ENCODE results near the gene MOB1A.

Gene MOB1A

GRCh38 chr2:74223941-74224770 lies 45.5 kb upstream of the MOB1A start:
- H3K27me3 ChIP-seq (ENCODE audit: insufficient read depth, low read depth): no peaks in the 10 kb centered on the region
- no peaks in the 10 kb centered on the region for H4K20me1 ChIP-seq (ENCODE audit: insufficient read depth)
- H3K4me1 ChIP-seq (ENCODE audit: low read depth, poor library complexity, severe bottlenecking): no peaks in the 10 kb centered on the region
- no peak overlapping the region for H3K9ac ChIP-seq
- no peak for TF ChIP-seq CTCF (conservative IDR thresholded peaks at IDR 0.05; ENCODE audit: low read depth, low read length)
- H2AFZ ChIP-seq (ENCODE audit: low read depth): no peak overlapping the region
- no peak overlapping the region for H3K4me3 ChIP-seq (IDR thresholded peaks at IDR 0.05; ENCODE audit: insufficient read depth, low read depth, low read length)
- no peak overlapping the region; the same call in 1 of the 2 replicates for H3K27ac ChIP-seq
- H3K79me2 ChIP-seq (ENCODE audit: insufficient read depth, low read depth): no peaks in the 10 kb centered on the region
- no peak overlapping the region for H3K4me2 ChIP-seq
- H3K36me3 ChIP-seq (ENCODE audit: insufficient read depth): no peaks in the 10 kb centered on the region

- Histone ChIP-seq H4K20me1 (ENCODE audit: insufficient read depth) (no peaks in the 10 kb centered on the region), H3K9ac (no peak overlapping the region)
- TF ChIP-seq CTCF (conservative IDR thresholded peaks at IDR 0.05; ENCODE audit: low read depth, low read length): no peak
Measured at GRCh38 chr2:74222300-74222650, 43.6 kb upstream of the MOB1A start.

DNA sequence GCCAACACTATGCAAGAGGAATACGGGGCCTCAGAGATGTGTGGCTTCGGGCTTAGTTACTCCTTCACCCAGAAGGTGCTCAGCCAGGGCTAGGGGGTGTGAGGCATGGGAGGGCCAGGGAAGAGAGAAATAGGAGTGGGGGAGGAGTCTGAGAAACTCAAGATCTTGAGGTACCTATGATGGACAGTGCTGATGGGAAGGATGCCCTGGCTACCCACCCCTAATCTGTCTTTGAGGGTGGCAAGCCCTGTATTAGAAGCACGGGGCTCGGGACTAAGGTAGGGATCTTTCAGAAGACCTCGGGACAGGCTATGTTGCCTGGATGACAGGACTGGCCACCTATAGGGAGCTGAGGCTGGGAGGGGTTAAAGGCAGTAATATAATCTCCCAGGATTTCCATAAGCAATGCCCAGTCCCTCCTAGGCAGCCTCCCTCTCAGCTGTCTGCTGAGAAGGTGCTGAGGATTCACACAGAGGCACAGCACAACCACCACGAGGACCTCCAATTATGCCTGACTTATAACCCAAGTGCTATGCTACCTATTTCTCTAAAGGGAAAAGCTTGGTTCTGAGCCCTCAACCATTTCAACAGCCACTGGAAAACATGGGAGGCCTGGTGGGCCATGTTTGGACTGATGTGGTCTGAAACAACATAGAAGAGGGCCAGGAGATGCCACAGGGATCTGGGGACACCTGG lies 43.1 kb upstream of the MOB1A start:
- Histone ChIP-seq H3K4me1 (ENCODE audit: low read depth, poor library complexity, severe bottlenecking) (no peaks in the 10 kb centered on the region), H3K4me3 (IDR thresholded peaks at IDR 0.05; ENCODE audit: insufficient read depth, low read depth, low read length) (no peak overlapping the region), H2AFZ (ENCODE audit: low read depth) (no peak overlapping the region), H3K36me3 (ENCODE audit: insufficient read depth) (no peaks in the 10 kb centered on the region), H3K27me3 (ENCODE audit: insufficient read depth, low read depth) (no peaks in the 10 kb centered on the region), H3K9ac (no peak overlapping the region), H3K4me2 (no peak overlapping the region), H3K79me2 (ENCODE audit: insufficient read depth, low read depth) (no peaks in the 10 kb centered on the region), H4K20me1 (ENCODE audit: insufficient read depth) (no peaks in the 10 kb centered on the region), H3K27ac (no peak overlapping the region)
- TF ChIP-seq CTCF (conservative IDR thresholded peaks at IDR 0.05; ENCODE audit: low read depth, low read length): no peak

More at GRCh38 chr2:74222300-74222650, 43.6 kb upstream of the MOB1A start:
- Histone ChIP-seq H3K4me2 (no peak overlapping the region), H3K4me1 (ENCODE audit: low read depth, poor library complexity, severe bottlenecking) (no peaks in the 10 kb centered on the region), H3K4me3 (IDR thresholded peaks at IDR 0.05; ENCODE audit: insufficient read depth, low read depth, low read length) (no peak overlapping the region), H3K79me2 (ENCODE audit: insufficient read depth, low read depth) (no peaks in the 10 kb centered on the region), H3K27me3 (ENCODE audit: insufficient read depth, low read depth) (no peaks in the 10 kb centered on the region), H3K27ac (no peak overlapping the region), H2AFZ (ENCODE audit: low read depth) (no peak overlapping the region), H3K36me3 (ENCODE audit: insufficient read depth) (no peaks in the 10 kb centered on the region)

DNA sequence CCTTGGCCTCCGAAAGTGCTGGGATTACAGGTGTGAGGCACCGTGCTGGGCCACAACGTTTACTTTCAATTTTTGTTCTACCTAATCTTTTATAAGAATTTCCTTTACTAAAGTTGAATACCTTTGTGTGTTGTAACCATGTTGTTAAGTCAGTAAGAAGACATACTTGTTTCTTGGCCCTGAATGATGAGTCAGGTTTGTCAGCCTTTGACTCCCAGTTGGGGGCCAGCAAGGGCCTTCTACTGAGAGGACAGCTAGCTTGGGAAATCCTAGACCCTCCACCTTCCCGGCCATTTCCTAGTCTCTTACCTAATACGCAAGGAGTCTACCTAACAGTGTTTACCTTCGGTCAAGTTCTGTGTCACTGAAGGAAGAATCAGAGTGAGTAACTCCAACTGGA lies 42.4 kb upstream of the MOB1A start:
- H3K4me3 ChIP-seq (IDR thresholded peaks at IDR 0.05; ENCODE audit: insufficient read depth, low read depth, low read length): no peak overlapping the region
- no peak overlapping the region for H3K9ac ChIP-seq
- H2AFZ ChIP-seq (ENCODE audit: low read depth): no peak overlapping the region
- H3K79me2 ChIP-seq (ENCODE audit: insufficient read depth, low read depth): no peaks in the 10 kb centered on the region
- no peaks in the 10 kb centered on the region for H4K20me1 ChIP-seq (ENCODE audit: insufficient read depth)
- no peak overlapping the region for H3K4me2 ChIP-seq
- H3K36me3 ChIP-seq (ENCODE audit: insufficient read depth): no peaks in the 10 kb centered on the region
- H3K27ac ChIP-seq: no peak overlapping the region
- no peaks in the 10 kb centered on the region for H3K27me3 ChIP-seq (ENCODE audit: insufficient read depth, low read depth)
- TF ChIP-seq CTCF (conservative IDR thresholded peaks at IDR 0.05; ENCODE audit: low read depth, low read length): no peak
- H3K4me1 ChIP-seq (ENCODE audit: low read depth, poor library complexity, severe bottlenecking): peaks cover 1% of the 10 kb centered on the region

Measured in KMS-11 (cell line).